T follicular helper cell (primary cell): ENCODE results near the gene CALML5.

Source experiments
- DNase-seq: peaks from one replicate; pipeline ENCODE4 v3.0.0-alpha.2; 2020; ENCODE audit warnings: low read depth

CALML5 gene

GRCh38 chr10:5533098-5533731 is 33.8 kb upstream of the CALML5 start:
- no peak for DNase-seq

GRCh38 chr10:5532618-5533097 is 33.3 kb upstream of the CALML5 start:
- no peak for DNase-seq

GRCh38 chr10:5532307-5532605 is 32.9 kb upstream of the CALML5 start:
- no peak for DNase-seq

- no peak for DNase-seq
Observed at GRCh38 chr10:5531558-5532306, 32.4 kb upstream of the CALML5 start.

GRCh38 chr10:5530846-5531557 is 31.6 kb upstream of the CALML5 start:
- no peak for DNase-seq

GRCh38 chr10:5530412-5530806 is 31.0 kb upstream of the CALML5 start:
- DNase-seq: no peak

- no peak for DNase-seq
Observed at GRCh38 chr10:5529702-5530411, 30.5 kb upstream of the CALML5 start.

GRCh38 chr10:5528989-5529701 is 29.8 kb upstream of the CALML5 start:
- DNase-seq: no peak

GRCh38 chr10:5527332-5528200 is 28.2 kb upstream of the CALML5 start:
- no peak for DNase-seq

- DNase-seq: no peak
Observed at GRCh38 chr10:5526691-5527331, 27.4 kb upstream of the CALML5 start.

- no peak for DNase-seq
Observed at GRCh38 chr10:5525561-5526341, 26.4 kb upstream of the CALML5 start.

GRCh38 chr10:5524641-5525560 is 25.5 kb upstream of the CALML5 start, which contains the start of gene CALML3:
CALML3 (plus strand) TSS chr10:5524961; CDS start chr10:5525086, 125 bp downstream.
- no peak for DNase-seq

- no peak for DNase-seq
Observed at GRCh38 chr10:5523796-5524574, 24.6 kb upstream of the CALML5 start.

GRCh38 chr10:5522913-5523560 is 23.7 kb upstream of the CALML5 start:
- DNase-seq: no peak

- no peak for DNase-seq
Observed at GRCh38 chr10:5519054-5519453, 19.7 kb upstream of the CALML5 start.

- no peak for DNase-seq
Observed at GRCh38 chr10:5518143-5518542, 18.8 kb upstream of the CALML5 start.

GRCh38 chr10:5517546-5517945 is 18.2 kb upstream of the CALML5 start:
- no peak for DNase-seq
